Upper lobe of left lung (tissue), 6 donors: ENCODE data around the gene FBXL22. TPM values are rescaled to one million over a fixed set of nuclear protein-coding genes. Genes with fewer than 3 reads are reported as not detected.

ENCODE experiments used
- ATAC-seq, 2 donors: fragments of 200-7000 bp; cut with Tn5 transposase; one replicate each; pipeline ENCODE4 v1.9.1; 2022; ENCODE audit warnings: mild to moderate bottlenecking in 2 of 2, moderate library complexity in 2 of 2; ENCODE audit not compliant: low FRiP score in 2 of 2
- DNase-seq, 2 donors: peaks; one replicate each; pipeline ENCODE4 v3.0.0-alpha.2; 2019 to 2020
- H3K27ac ChIP-seq, 4 donors: fragments of 200-600 bp; sonication (generic); one replicate each; pipeline ENCODE4 v1.5.1; 2016 to 2019
- H3K27me3 ChIP-seq, 4 donors: fragments of 200-600 bp; sonication (generic); one replicate each; pipeline ENCODE4 v1.5.1; 2017 to 2019
- H3K36me3 ChIP-seq, 4 donors: fragments of 200-600 bp; sonication (generic); one replicate each; pipeline ENCODE4 v1.5.1; 2016 to 2019
- H3K4me1 ChIP-seq, 4 donors: fragments of 200-600 bp; sonication (generic); one replicate each; pipeline ENCODE4 v1.5.1; 2018 to 2019
- H3K4me3 ChIP-seq, 4 donors: fragments of 200-600 bp; sonication (generic); one replicate each; pipeline ENCODE4 v1.5.1; 2017 to 2019; ENCODE audit warnings: mild to moderate bottlenecking in 2 of 4, moderate library complexity in 1 of 4
- H3K9me3 ChIP-seq, 4 donors: fragments of 200-600 bp; sonication (generic); one replicate each; pipeline ENCODE4 v1.5.1; 2018 to 2019
- CTCF ChIP-seq, 6 experiments: fragments of 450-650 bp in 4 of 6; fragments of 200-600 bp in 2 of 6; sonication (generic) in 2 of 6; IDR thresholded peaks; one replicate each; pipeline ENCODE4 v1.5.1; 2016 to 2019; ENCODE audit warnings: antibody characterized with exemption in 6 of 6
- EP300 ChIP-seq, 4 donors: sonication (generic); formaldehyde crosslinking; IDR thresholded peaks; one replicate each; pipeline ENCODE4 v1.5.1; 2017; ENCODE audit warnings: antibody characterized with exemption in 4 of 4, control low read depth in 2 of 4
- POLR2A ChIP-seq, 4 donors: fragments of 450-650 bp; IDR thresholded peaks; one replicate each; pipeline ENCODE4 v1.5.1; 2016 to 2017; ENCODE audit warnings: antibody characterized with exemption in 4 of 4, mild to moderate bottlenecking in 2 of 4
- POLR2AphosphoS5 ChIP-seq, 2 donors: sonication (generic); formaldehyde crosslinking; IDR thresholded peaks; one replicate each; pipeline ENCODE4 v1.5.1; 2017; ENCODE audit warnings: antibody characterized with exemption in 2 of 2
- WGBS, 2 donors: methylation state at CpG; one replicate each; pipeline ENCODE4 v1.1.5; 2017 to 2018; 5-methylcytosine and 5-hydroxymethylcytosine counted together
- total RNA-seq, 6 donors: library from RNA; depleted of rRNA in 4 of 6; stranded (reverse); fragments of >200 nt in 4 of 6; gene quantifications; one replicate each; pipeline versions ENCODE4 v1.1.0 to v1.2.1, GENCODE V29; 2016 to 2021
- donor health status: DM: no; HTN: no; CAD: no; lungs with moderate emphysema.
- donor health status: DM: no; HTN: yes; CAD: no; lungs with severe emphysema.

Gene FBXL22
- total RNA-seq, 6 donors from 2014 or later: 1.1 to 2.0 (median 1.8) TPM; not detected in 2

- TF ChIP-seq POLR2AphosphoS5 (IDR thresholded peaks at IDR 0.05): no peak
- TF ChIP-seq EP300 (IDR thresholded peaks at IDR 0.05): no peak
- TF ChIP-seq CTCF (IDR thresholded peaks at IDR 0.05): no peak
- no peak for TF ChIP-seq POLR2A (IDR thresholded peaks at IDR 0.05)
- ATAC-seq (no peak), DNase-seq (no peak)
- peaks cover 31 to 98% (median 70%) of the 10 kb centered on the region in 4 donors for H3K36me3 ChIP-seq
- H3K9me3 ChIP-seq: no peaks in the 10 kb centered on the region
- H3K4me1 ChIP-seq: no peaks in the 10 kb centered on the region
- WGBS, 2 donors: 83 to 93% methylated on average over 1 of the region's 1 CpG
- H3K27ac ChIP-seq: no peak overlapping the region
- H3K27me3 ChIP-seq: no peaks in the 10 kb centered on the region
- no peak overlapping the region for H3K4me3 ChIP-seq
Measured at GRCh38 chr15:63634154-63634553, 37.0 kb downstream of the FBXL22 start.

GRCh38 chr15:63636518-63637061 is 39.4 kb downstream of the FBXL22 start:
- no peaks in the 10 kb centered on the region for H3K27me3 ChIP-seq
- H3K9me3 ChIP-seq: no peaks in the 10 kb centered on the region
- H3K27ac ChIP-seq: no peak overlapping the region
- H3K4me3 ChIP-seq: no peak overlapping the region
- ATAC-seq (no peak), DNase-seq (no peak)
- peaks cover 42 to 99% (median 70%) of the 10 kb centered on the region in 4 donors for H3K36me3 ChIP-seq
- no peaks in the 10 kb centered on the region for H3K4me1 ChIP-seq
- no peak for TF ChIP-seq EP300 (IDR thresholded peaks at IDR 0.05)
- no peak for TF ChIP-seq CTCF (IDR thresholded peaks at IDR 0.05)
- WGBS, 2 donors: 95 to 99% methylated on average over 9 of the region's 9 CpGs

GRCh38 chr15:63638839-63639238 is 41.7 kb downstream of the FBXL22 start:
- 100% methylated on average over 1 of the region's 1 CpG for WGBS, 2 donors
- no peak for ATAC-seq

GRCh38 chr15:63640146-63640545 is 43.0 kb downstream of the FBXL22 start:
- no peak for ATAC-seq
- no peak overlapping the region for H3K4me3 ChIP-seq
- no peaks in the 10 kb centered on the region for H3K9me3 ChIP-seq
- TF ChIP-seq POLR2A (IDR thresholded peaks at IDR 0.05) (no peak), POLR2AphosphoS5 (IDR thresholded peaks at IDR 0.05) (no peak), CTCF (IDR thresholded peaks at IDR 0.05) (no peak), EP300 (IDR thresholded peaks at IDR 0.05) (no peak)
- H3K27me3 ChIP-seq: no peaks in the 10 kb centered on the region
- WGBS, 2 donors: 95 to 97% methylated on average over 3 of the region's 3 CpGs
- no peak overlapping the region for H3K27ac ChIP-seq
- no peak for DNase-seq
- no peaks in the 10 kb centered on the region for H3K4me1 ChIP-seq
- peaks cover 43 to 98% (median 60%) of the 10 kb centered on the region in 4 donors for H3K36me3 ChIP-seq

More at GRCh38 chr15:63638839-63639238, 41.7 kb downstream of the FBXL22 start:
- H3K4me1 ChIP-seq: no peaks in the 10 kb centered on the region
- H3K9me3 ChIP-seq: no peaks in the 10 kb centered on the region
- no peak for DNase-seq
- H3K27me3 ChIP-seq: no peaks in the 10 kb centered on the region
- no peak overlapping the region for H3K4me3 ChIP-seq
- TF ChIP-seq CTCF (IDR thresholded peaks at IDR 0.05) (no peak), POLR2A (IDR thresholded peaks at IDR 0.05) (no peak), POLR2AphosphoS5 (IDR thresholded peaks at IDR 0.05) (no peak), EP300 (IDR thresholded peaks at IDR 0.05) (no peak)
- H3K36me3 ChIP-seq: peaks cover 42 to 98% (median 62%) of the 10 kb centered on the region in 4 donors
- H3K27ac ChIP-seq: no peak overlapping the region

Other genes starting within 250 kb of the FBXL22 start
- 10 to 100 TPM in 1 of 6 donors, 1 to 10 TPM in 5; 2.2 to 14.6 (median 6.4) TPM for gene CA12, start 215.5 kb upstream of the FBXL22 start, total RNA-seq
- 10 to 100 TPM; 45.7 to 87.0 (median 63.8) TPM for gene USP3, start 92.8 kb upstream of the FBXL22 start, total RNA-seq
- 100 to 1,000 TPM in 3 of 6 donors, 10 to 100 TPM in 3; 83.5 to 193 (median 98.5) TPM for gene HERC1, start 236.6 kb downstream of the FBXL22 start, total RNA-seq